GM18907 (cell line): ENCODE results near the gene C16orf96.

Source experiments
- ATAC-seq: cut with Tn5 transposase; IDR thresholded peaks from one replicate; pipeline ENCODE4 v1.9.1; 2021; ENCODE audit warnings: mild to moderate bottlenecking, moderate library complexity; ENCODE audit not compliant: unreplicated experiment

C16orf96 gene

DNA sequence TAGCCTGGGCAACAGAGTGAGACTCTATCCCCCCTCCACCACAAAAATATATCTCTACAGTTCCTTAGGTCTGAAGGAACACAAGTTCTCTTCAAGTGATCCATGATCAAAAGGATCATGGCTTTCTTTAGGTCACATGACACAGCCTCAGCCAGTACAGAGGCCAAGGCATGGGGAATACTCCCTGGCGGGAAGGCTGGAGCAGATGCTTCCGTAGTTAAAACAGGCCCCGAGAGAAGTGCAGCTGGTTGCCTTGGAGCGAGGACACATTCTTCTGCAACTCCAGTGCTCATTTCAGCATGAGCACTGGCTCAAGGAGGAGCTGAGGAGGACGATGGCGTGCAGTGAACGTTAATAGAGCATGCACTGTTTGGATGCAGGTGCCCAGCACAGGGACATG lies 31.1 kb upstream of the C16orf96 start:
- no peak for ATAC-seq

DNA sequence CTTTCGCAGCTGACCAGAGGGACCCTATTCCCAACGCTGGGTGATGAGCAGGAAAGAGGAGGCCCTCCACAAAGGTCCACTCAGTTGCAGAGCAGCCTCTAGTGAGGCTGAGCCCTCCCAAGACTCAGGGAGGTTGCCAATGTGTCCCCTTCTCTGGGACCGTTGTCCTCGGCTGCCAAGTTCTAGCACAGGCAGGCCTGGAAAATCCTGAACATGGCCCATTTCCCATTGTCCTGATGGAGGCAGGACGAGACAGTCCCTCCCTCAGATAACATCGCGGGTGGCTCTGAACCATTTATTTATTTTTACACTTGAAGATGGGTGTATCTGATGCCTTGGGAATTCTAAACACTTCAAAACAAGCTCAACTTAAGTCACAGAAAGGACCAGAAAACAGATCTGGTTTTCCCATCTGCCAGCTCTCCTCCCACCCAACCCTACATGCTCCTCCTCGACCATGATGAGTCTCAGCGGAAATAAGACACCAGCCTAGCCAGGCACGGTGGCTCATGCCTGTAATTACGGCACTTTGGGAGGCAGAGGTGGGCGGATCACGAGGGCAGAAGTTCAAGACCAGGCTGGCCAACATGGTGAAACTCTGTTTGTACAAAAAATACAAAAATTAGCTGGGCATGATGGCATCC lies 30.4 kb upstream of the C16orf96 start:
- no peak for ATAC-seq

DNA sequence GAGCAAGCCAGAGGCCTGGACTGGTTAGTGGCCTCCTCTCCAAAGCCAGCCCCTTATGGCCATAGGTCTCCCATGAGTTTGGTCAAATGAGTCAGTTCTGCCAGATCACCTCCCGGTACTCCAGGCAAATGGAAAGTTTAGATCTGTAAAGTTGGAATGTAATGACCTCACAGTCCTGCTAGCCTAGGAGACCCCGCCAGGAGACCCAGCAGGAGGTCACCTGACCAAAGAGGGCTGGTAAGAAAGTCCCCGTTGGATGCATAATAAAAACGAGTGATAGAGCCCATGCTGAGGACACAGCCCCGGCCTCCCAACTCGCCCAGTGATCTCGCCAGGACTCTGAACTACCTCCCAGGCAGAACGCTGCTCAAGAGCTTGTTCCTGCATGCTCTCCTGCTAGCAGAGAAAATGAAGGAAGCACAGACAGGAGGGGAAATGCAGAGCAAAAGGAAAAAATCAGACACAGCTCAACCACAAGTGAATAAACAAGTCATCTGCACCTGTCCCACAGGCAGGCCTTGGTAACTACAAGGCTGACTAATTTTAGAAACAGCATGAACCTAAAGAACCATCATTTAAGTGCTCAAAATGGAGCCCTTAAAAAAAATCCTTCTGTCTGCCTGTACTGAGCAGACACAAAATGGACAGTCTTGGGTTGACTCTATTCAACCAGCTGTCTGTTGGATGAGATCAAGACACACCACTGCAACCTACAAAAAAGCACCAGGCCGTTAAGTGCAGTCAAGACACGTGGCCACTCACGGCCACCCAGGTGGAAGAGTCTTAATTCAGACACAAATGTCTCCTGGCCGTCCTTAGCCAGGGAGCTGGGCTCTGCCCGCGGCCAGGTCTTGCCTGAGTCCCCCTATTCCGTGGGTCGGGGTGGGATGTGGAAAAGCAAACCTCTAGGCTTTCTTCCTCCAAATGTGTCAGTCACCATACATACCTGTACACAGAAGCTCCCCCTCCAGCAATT lies 26.8 kb upstream of the C16orf96 start:
- ATAC-seq = peak; percentile 48

DNA sequence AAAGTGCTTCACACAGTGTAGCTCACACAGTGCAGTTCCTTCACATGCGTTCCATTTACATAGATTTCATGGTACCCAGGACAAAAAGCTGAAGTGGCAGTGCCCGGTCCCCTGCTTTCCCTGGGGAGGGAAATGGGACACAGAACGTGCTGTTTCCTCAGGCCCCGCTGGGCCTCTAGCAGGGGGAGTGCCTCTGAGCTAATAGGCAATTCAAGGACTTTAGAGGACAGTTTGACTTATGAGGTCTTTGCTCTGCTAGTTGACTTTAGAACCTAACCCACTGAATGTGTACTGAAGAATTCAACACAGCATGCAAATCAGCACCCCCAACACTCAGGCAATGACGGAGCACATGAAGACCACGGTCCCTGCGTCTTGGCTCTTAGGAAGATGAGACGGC lies 24.3 kb upstream of the C16orf96 start:
- ATAC-seq = no peak

DNA sequence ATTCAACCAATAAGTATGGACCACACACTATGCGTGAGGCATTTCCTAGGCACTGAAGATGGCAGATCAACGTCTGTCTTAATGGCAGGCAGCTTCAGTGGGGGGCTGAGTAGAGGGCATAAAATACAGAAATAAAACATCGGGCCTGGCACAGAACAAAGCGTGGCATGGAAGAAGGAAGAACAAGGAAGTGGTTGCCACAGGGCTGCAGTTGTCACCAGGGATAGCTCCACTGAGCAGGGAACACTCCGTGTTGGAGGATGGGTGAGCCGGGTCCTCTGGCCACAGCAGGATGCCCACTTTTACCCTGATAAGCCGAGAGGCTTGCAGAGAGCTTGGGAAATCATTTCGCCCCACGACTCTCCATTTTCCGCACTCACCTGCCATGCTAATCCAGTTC lies 23.9 kb upstream of the C16orf96 start:
- ATAC-seq = no peak

DNA sequence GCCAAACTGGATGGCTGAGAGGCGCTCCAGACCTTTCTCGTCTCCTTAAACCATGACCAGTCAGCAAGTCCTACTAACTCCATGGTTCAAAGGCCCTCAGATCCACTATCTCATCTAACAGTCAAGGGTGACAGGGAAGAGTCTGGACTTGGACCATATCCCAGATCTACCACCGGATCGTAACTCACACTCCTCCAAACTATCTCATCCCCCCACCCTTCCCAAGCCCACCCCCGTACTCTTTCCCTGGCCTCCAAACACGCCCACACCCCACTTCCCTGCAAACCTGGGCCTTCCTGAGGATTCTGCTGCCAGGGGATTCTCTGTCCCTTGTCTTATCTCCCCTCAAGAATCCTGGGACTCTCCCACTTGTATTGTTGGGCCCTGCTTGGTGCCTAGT lies 22.6 kb upstream of the C16orf96 start:
- ATAC-seq = no peak

DNA sequence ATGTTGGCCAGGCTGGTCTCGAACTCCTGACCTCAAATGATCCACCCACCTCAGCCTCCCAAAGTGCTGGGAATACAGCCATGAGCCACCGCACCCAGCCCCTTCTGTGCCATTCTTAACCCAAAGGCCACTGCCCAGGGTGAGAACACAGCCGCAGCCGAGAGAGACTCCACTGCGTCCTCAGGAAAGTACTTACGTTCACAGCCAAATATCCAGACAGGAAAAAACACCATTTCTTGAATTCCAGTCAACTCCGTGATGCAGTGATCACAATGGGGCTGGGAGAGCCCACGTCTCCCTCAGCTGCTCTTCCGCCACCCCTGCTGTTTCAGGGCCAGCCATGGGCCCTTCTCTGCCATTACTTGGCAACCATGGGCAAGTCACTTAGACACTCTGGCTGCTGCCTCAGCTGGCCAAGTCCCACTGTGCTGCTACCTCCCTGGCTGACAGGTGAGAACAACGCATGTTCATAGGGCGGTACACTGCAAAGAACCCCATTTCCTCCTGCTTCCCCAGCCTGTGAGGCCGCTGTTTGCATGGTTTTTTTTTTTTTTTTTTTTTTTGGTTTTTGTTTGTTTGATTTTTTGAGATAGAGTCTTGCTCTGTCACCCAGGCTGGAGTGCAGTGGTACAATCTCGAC lies 21.9 kb upstream of the C16orf96 start:
- ATAC-seq = no peak

DNA sequence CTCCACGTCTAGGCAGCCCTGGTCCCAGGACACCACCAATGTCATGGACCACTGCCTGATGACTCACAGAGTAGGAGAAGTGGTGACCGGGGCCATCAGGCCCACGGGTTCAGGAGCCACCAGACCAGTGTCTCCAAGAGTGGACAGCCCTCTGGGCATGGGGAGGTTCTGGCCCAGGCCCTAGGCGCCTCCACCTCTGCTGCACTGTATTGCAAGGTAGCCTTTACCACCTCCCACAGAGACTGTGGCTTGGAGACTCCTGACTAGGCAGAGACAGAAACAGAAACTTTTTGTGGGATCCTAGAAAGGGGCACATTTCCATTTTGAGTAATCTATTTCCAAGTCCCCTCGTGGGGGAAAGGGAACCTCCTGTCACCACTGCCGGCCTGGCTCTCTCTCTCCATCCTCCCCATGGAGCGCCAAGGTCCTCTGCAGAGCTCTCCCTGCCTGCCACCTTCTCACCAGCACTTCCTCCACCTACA lies 20.5 kb upstream of the C16orf96 start:
- no peak for ATAC-seq

DNA sequence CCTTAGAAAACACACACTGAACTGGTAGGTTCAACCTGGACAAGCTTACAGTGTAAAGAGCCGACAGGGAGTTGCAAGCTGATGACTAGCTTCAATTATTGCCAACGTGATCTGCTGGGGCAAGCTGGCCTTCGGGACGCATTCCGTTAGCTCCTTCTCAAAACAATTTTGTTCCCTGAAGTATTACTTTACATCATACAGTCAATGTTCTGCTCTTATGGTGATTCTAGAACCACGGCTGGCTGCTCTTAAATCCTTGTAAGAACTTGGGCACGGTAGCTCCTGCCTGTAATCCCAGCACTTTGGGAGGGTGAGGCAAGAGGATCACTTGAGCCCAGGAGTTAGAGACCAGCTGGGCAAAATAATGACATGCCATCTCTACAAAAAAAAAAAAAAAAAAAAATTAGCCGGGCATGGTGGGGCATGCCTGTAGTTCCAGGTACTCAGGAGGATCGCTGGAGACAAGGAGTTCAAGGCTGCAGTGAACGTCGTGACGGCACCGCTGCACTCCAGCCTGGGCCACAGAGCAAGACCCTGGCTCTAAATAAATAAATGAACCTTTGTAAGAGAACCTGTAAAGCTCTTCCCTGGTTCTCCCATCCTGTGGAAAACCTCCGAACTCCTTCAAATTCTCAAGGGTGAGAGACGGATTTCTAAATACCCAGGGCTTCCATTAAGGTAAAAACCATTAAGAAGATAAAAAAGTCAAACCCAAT lies 19.6 kb upstream of the C16orf96 start:
- ATAC-seq = no peak

DNA sequence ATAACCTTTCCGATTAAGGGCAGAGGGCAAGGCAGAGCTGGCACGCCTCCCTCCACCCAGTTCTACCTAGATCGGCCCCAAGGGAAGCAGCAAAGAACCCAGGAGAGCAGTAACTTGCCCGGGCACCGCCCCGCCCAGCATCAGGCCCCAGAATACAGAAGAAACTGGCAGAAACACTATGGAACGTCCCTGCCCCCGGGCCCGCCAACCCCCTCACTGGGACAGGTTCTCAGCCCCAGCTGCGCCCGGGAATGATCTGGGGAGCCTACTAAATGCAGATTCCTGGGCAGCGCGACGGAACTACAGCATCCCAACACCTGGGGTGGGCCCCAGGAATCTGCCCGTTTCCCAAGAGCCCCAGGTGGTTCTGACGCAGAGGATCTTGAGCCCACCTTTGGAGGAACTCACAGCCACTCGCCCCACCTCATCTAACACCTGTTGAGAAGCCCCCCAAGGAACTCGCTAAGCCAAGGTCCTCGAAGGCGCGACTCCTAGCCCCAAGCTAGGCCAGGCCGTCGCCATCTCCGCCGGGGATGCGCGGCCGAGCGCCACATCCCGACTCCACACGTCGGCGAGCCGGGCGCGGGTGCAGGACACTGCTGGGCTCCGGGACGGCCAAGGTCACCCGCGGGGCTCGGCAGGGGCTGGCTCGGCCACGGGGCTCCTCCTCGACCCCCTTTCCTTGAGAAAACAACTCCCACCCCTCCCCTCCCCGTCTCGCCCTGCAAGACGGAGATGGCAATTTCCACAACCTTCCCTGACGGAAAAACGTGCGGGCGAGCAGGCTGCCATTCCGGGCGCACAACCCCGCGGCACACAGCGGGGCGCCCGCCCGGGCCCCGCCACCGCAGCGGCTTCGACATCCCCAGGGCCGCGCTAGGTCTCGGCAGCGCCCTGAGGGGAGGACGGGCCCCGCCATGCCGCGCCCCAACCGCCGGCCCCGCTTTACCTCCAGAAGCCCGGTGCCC lies 18.5 kb upstream of the C16orf96 start:
- ATAC-seq = peak; percentile 33

DNA sequence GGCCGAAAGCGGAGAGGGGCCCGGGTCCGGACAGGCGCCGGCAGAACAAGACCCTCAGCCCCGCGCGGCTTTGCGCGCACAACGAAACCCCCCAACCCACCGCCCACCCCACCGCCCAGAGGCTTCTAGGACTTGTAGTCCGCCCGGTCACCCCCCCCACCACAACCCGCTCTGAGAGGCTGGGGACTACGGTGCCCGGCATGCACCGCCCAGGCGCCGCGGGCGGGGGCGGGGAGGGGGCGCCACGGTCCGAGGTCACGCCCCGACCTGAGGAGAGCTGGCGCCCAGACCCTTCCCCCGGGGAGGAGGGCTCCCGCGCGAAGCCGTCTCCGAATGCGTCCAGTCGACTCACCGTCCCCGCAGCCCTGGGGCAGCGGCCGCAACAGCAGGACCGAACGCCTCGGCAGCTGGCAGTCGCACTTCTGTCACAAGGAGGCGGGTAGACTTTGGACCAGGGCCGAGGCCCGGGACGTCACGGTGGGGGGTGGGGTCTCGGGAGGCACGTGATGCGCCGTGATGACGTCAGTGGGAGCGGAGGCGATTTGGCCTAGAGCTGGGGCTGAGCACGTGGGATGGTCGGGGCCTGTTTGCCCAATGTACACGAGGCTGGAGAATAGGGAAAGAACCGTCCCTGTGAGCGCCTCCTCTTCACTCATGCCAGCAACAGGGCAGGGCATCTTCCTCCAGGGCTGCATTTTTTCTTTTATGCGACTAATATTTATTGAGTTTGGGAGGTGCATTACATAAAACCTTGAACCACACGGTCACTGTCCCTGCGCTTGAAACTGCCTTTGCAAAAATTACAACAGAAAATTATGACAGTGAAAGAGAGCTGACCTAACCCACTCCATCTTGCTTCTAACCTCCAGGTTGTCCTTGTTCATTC lies 17.5 kb upstream of the C16orf96 start, which contains the start of gene CDIP1:
TSS of gene CDIP1 (minus strand) at position 424 of the 886 bp plus-strand sequence. CDS start 24,643 bp downstream, outside the sequence.
- peak; percentile 85 for ATAC-seq

DNA sequence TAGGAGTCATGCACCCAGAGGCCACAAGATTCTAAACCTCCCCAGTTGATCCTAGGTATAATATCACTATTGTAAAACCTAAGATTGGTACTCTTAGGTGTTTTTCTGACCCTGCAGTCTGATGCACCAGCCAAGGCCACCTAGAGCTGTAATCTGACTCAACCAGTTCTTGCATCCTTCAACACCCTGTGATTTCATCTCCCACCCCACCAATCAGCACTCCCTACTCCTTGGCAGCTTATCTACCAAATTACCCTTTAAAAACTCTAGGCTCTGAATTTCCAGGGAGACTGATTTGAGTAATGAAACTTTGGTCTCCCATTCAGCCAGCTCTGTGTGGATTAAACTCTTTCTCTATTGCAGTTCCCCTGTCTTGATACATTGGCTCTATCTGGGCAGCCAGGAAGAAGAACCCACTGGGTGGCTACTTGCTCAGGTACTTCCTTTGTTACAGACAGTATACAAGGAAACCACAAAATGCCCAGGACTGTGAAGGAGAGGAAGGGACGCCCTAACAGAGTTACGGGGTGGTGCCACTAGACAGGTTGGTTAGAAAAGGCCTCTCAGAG lies 16.3 kb upstream of the C16orf96 start:
- ATAC-seq = no peak

DNA sequence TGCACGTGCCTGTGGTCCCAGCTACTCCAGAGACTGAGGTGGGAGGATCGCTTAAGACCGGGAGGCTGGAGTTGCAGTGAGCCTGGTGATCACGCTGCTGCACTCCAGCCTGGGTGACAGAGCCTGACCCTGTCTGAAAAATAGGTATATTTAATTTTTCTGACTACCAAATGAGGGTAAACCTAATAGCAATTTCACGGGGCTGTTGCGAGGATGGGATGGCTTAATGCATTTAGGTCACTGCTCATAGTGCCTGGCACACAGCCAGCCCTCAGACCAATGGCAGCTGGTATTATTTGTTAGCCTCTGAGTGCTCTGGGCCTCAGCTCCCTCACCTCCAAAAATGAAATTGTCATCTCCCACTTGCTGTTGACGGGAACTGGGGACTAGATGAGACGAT lies 11.7 kb upstream of the C16orf96 start:
- ATAC-seq = no peak

DNA sequence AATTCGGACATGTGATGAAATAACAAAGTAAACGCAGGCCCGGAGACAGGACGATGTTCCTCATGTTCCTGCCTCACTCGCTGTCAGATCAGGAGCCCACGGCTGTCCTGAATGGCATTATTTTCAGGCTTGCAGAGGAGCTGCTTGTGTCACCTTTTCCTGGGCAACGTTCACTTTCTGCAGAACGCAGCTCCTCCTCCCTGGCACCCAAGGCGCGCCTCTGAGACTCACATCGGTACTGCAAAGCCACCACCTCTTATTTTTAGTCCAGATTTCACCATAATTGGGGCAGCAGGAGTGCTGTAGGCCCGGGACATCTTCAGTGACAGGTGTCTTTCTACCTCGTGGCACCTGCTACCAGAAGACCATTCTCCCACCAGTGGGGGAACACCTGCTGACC lies 8.0 kb upstream of the C16orf96 start:
- no peak for ATAC-seq

DNA sequence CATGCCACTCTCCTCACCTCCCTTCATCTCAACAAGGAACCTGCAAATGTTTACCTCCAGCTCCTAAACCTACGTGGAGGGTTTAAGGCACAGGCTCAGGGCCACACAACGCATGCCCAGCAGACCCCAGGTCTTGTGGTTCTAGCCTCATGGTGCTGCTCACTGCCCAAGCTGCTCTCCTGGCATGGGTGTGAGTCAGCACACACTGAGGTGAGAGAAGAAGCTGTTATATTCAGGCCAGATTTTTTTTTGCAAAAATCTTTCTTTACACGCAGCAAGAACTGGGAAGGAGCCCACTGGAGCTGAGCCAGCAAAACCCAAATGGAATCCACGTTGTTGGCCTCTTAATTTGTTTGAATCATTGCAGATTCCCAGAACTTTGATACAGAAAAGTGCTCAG lies 5.5 kb upstream of the C16orf96 start:
- no peak for ATAC-seq

DNA sequence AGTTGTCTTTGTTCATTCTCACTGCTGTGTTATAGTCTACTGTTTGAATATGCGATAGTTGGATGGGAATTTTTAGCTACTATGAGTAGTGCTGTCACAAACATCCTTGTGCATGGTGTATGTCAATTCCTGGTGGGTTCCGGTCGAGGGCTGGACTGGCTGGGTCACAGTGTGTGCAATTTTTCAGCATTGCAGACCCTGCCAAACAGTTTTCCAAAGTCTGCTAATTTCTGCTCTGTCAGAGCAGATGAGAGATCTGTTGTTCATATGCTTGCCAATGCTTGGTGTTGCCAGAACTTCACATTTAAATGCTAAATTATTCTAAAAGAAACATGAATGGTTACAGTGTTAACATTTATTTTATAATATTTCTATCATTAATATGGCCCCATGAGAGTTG lies 3.6 kb upstream of the C16orf96 start:
- ATAC-seq = no peak

DNA sequence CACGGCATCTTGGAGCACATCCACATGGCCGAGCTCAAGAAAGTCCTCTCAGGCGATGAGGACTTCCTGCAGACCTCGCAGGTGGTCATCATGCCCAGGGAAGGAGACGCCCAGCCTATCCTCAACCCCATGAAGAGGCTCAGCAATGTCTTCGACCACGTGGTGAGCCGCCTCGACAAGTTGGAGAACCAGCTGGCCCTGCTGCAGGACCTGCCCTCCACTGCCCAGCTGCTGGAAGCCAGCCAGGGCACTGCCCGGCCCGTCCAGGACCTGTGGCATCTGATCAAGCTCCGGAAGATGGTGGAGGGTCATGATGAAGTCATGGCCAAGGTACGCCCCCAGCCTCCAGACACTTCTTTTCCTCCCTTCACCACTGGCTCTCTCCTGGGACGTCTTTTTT lies 440 bp downstream of the C16orf96 start:
- no peak for ATAC-seq

DNA sequence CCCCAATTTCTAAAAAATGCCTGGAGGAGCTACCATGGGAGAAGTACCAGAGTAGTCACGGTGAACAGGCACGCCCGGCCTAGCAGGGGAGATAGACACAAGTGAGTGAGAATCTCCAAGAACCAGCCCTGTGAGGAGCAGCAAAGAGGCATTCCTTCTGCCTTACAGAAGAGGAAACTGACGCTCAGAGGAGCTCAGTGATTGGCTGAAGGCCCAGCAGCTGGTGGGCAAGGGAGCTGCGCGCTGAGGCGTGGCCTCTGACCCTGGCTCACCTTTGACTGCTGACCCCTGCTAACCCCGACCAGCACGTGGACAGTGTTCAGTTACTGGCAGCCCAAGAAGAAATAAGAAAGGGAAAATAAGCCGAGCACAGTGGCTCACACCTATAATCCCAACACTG lies 1.8 kb downstream of the C16orf96 start:
- no peak for ATAC-seq
